ENCODE results near the gene SLC39A3.

SLC39A3 gene

DNA sequence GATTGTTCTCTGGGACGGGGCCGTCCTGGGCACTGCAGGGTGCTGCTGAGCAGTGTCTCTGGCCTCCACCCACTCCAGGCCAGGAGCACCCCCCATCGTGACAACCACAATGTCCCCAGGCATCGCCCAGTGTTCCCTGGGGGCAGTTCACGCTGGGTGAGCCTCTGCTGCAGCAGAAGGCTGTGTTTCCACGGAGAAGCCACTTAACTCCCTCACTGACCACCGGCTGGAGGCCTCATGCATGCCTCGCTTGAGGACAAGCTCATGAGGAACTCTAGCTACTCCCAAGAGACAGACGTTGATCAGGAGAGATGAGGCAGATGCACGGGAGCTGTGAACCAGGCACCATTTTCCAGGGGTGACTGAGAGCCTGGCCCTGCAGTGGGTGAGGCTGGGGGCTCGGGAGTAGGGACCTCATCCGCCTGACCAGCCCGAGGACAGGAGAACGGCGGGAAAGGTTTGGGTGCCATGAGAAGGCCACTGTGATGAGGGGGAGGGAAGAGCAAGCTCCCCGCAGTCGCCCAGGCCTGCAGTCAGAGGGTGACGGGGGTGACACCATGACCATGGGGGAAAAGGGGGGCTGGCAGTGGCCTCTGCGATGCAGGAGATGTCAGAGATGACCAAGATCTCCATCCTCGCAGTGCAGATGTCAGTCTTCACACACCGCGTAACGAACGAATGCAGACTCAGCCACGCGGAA lies 5.1 kb downstream of the SLC39A3 start:
- no peaks in the 10 kb centered on the region for H3K27me3 Mint-ChIP-seq
- H3K9me3 Mint-ChIP-seq, result no peaks in the 10 kb centered on the region
- H3K4me3 Mint-ChIP-seq, result no peak overlapping the region

DNA sequence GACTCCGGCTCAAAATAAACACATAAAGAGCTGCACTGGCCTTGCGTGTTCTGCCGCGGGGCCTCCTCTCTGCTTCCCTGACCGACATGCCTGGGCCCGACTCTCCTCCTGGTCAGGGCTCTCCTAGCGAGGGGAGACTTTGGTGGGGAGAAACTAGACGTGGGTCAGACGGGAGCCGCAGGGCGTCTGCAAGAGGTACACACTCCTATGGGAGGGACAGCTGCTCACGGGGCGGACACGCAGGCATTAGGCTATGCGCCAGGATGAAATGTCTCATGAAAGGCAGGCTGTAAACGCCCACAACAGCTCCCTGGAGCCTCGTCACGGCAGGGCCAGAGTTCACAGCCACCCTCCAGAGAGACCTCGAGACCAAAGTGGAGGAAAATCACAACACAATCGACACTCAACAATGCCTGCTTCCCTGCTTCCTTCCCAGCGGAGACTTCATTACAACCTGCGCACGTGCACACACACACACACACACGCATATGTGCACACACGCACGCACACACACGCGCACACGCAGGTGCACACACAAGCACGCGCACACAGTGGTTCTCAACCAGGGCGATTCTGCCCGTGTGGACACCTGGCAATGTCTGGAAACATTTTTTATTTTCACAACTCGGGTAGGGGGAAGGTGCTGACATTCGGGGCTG lies 5.8 kb downstream of the SLC39A3 start:
- no peaks in the 10 kb centered on the region for H3K27me3 Mint-ChIP-seq
- peaks cover 16% of the 10 kb centered on the region for H3K36me3 Mint-ChIP-seq
- H3K27ac Mint-ChIP-seq, result no peak overlapping the region
- peaks cover 19% of the 10 kb centered on the region for H3K4me1 Mint-ChIP-seq
- H3K4me3 Mint-ChIP-seq, result no peak overlapping the region
- H3K9me3 Mint-ChIP-seq, result no peaks in the 10 kb centered on the region

More for the DNA sequence above, 5.1 kb downstream of the SLC39A3 start:
- Mint-ChIP-seq H3K27ac (no peak overlapping the region), H3K4me1 (peaks cover 23% of the 10 kb centered on the region), H3K36me3 (peaks cover 16% of the 10 kb centered on the region)

DNA sequence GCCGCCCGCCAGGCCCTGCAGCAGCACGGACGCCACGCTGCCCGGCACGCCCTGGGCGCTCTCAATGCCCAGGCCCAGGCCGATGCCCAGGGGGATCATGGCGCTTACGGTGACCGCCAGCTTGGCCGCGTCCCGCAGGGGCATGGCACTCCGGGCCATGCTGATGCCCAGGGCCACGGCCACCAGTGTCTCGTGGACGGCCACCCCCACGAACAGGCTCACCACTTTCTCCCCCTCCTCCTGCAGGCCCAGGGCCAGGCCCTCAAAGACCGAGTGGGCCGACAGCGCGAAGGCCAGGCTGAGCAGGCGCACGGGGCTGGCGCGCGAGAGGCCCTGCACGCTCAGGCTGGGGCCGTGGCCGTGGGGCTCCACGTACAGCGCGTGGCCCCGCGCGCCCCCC lies 6.9 kb downstream of the SLC39A3 start:
- no peak overlapping the region for H3K27ac Mint-ChIP-seq
- no peaks in the 10 kb centered on the region for H3K27me3 Mint-ChIP-seq
- H3K36me3 Mint-ChIP-seq, result peaks cover 13% of the 10 kb centered on the region
- no peak overlapping the region for H3K4me3 Mint-ChIP-seq
- H3K4me1 Mint-ChIP-seq, result peaks cover 11% of the 10 kb centered on the region
- no peaks in the 10 kb centered on the region for H3K9me3 Mint-ChIP-seq

DNA sequence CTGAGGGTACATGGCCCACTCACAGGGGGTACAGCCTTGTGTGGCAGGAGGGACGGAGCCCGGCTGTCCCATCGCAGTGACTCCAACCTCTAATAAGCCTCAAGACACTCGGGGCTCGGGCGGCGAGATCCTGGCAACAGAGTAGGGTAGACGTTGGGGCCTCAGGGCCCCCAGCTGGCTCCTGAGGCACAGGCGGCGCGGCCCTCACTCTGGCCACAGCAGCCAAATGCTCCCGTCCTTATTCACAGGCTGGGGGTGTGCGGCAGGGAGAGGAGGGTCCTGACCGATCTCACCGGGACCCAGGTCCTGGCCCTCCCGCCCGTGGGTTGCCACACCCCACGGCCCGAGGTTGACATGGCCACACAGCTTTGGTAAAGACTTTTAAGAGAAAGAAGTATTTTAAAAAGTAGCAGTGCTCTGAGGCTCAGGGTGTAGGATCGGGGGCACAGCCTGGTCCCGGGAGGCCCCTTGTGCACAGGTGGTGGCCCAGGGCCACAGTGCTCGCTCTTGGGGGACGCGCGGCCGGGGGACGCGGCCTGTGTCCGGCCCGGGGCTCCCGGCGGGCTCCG lies 7.6 kb downstream of the SLC39A3 start:
- H3K36me3 Mint-ChIP-seq, result peaks cover 13% of the 10 kb centered on the region
- no peaks in the 10 kb centered on the region for H3K9me3 Mint-ChIP-seq
- H3K27me3 Mint-ChIP-seq, result no peaks in the 10 kb centered on the region
- H3K27ac Mint-ChIP-seq, result no peak overlapping the region
- H3K4me3 Mint-ChIP-seq, result no peak overlapping the region
- H3K4me1 Mint-ChIP-seq, result peaks cover 11% of the 10 kb centered on the region

DNA sequence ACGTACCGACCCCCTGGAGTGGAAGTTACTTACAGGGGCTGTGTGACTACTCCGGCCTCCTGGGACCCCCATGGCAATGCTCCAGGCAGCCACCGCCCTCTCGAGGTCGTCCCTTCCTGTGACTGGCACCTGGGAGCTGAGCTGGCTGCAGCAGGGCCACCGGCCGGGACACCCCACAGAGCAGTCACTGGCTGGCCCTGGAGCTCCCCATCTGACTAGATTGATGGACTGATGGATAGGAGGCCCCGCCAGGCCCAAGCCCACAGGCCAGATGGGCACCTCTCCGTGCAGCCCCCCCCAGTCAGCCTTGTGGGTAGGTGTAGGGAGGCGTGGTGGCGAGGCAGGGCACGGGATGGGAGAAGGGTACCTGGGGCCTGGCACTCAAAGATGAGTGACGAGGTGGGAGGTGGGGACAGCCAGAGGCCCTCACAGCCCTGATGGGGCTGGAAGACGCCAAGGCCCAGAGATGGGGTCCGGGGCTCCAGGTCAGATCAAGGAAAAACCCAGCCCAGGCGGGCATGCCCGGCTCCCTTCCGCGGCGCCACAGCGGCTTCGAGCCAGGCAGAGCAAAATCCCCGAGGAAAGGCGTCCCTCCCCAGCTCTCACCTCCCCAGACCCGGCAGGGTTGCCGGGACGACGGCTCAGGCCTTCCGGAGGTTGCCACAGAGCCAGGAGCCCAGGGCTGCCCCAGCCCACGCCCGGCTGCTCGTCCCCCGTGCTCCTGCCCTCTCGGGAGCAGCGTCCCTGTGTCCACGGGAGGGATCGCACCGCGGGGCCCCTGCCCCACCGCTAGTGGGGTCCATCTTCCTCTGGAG lies 8.4 kb downstream of the SLC39A3 start:
- Mint-ChIP-seq H3K27ac (no peak overlapping the region), H3K4me1 (peaks cover 5% of the 10 kb centered on the region), H3K9me3 (no peaks in the 10 kb centered on the region), H3K4me3 (no peak overlapping the region), H3K36me3 (peaks cover 8% of the 10 kb centered on the region), H3K27me3 (no peaks in the 10 kb centered on the region)

DNA sequence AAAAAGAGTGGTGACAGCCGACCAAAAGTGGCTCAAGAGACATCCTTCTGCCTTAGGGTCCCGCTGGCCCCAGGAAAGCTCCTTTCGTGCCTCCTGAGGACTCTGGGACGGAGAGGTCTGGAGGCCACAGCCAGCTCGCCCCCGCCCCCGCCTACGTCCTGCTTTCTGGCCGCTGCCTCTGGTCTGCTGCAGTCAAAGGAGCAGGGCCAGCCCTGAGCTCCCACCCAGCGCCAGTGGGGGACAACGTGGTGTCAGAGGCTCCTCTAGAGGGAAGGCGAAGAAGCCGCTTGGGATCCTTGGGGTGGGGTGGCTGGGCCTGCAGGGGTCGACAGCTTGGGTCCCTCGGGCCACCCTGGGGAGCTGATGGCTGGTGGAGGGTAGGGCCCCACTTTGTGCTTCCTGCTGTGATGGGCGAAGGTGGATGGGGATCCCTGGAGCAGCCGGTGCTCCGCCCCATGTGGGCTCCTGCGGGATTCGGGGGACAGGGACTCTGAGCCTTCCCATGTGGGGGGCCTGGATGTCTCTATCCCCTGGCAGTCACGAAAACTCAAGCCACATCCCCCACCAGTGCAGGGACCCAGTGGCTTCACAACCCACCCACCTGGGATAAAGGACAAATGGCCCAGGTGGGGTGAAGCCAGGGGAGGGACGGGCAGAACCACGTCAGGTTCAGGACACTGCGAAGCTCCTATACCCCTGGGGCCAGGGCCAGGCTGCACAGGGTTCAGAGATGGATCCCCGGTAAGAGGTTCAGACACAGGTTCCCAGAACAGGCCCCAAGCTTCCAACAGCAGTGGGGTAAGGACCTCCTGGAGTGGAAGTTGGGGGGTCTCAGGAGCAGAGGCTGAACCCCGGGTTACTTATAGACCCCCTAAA lies 9.6 kb downstream of the SLC39A3 start:
- Mint-ChIP-seq H3K9me3 (no peaks in the 10 kb centered on the region), H3K27me3 (peaks cover 1% of the 10 kb centered on the region)

DNA sequence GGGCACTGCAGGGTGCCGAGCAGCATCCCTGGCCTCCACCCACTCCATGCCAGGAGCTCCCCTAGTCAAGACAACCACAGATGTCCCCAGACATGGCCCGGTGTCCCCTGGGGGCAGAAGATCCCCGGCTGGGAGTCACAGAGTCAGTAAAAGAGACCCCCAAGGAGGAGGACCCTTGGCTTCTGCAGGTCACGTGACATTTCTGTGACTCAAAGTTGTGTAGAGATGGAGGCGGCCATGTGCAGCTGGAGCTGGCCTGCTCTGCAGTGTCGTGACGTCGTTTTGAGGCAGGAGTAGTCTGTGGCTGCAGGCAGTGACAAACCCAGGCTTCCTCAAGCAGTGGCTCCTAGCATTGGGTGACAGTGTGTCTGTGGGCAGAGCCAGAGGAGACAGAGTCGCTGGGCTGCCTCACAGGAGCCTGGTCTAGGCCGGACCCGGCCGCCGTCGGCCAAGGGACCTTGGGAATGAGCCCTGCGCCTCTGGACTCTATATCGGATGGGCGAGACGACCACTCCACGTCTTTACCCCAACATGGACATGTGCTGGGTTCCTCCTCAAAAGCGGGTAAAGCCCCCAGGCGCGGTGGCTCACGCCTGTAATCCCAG lies 10.9 kb downstream of the SLC39A3 start:
- H3K9me3 Mint-ChIP-seq, result no peaks in the 10 kb centered on the region
- no peak overlapping the region for H3K4me3 Mint-ChIP-seq
- H3K4me1 Mint-ChIP-seq, result no peaks in the 10 kb centered on the region
- H3K36me3 Mint-ChIP-seq, result peaks cover under 1% of the 10 kb centered on the region
- H3K27me3 Mint-ChIP-seq, result peaks cover 4% of the 10 kb centered on the region
- no peak overlapping the region for H3K27ac Mint-ChIP-seq

More for the DNA sequence above, 9.6 kb downstream of the SLC39A3 start:
- no peak overlapping the region for H3K27ac Mint-ChIP-seq
- peaks cover 5% of the 10 kb centered on the region for H3K36me3 Mint-ChIP-seq
- no peak overlapping the region for H3K4me3 Mint-ChIP-seq
- peaks cover 5% of the 10 kb centered on the region for H3K4me1 Mint-ChIP-seq

DNA sequence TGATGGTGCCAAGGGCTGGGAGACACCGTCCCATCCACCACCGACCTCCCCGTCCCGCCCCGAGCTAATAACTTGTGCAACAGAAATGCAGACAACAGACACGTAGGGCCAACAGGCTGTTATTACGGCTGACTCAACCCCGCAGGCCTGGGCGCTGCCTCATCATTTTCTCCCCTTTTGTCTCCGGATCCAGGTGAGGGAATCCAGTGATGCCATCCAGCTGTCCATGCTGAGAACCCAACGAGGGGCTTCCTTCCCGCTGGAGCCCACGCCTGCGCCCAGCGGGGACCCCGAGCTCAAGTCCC lies 12.2 kb downstream of the SLC39A3 start:
- Mint-ChIP-seq H3K27ac (no peak overlapping the region), H3K4me1 (no peaks in the 10 kb centered on the region), H3K9me3 (no peaks in the 10 kb centered on the region), H3K36me3 (no peaks in the 10 kb centered on the region), H3K27me3 (peaks cover 4% of the 10 kb centered on the region), H3K4me3 (no peak overlapping the region)

DNA sequence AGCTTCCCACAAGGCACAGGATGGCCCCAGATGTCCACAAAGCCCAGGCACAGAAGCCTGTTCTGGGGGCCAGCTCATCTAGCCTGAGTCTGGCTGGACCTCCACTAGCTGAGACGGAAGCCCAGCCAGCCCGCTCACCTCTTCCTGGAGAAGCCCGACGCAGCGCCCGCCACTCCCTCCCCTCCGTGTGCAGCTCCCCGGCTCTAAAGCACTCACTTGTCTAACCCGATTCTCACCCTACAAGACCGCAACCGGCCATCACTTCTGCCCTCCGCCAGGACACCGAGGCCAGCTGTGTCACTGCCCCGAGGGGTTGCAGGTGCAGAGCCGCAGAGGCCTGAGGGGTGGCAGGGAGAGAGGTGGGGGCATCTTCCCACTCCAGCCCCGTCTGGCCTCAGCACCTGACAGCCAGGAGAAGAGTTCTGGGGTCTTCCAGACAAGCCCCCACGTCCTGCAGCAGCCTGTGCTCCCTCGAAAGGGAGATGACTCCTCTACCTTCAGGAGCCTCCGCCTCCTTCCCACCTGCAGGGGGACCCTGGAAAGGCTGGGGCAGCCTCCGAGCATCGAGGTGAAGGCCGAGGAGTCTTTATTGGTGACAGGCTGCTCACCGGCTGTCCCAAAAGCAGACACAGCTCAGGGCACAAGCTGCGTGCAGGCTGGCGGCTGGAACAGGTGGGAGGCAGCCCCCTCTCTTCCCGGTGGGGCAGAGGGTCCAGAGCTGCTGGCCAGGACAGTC lies 12.7 kb downstream of the SLC39A3 start:
- Mint-ChIP-seq H3K27me3 (peaks cover 5% of the 10 kb centered on the region), H3K4me1 (no peaks in the 10 kb centered on the region), H3K36me3 (no peaks in the 10 kb centered on the region), H3K4me3 (no peak overlapping the region), H3K9me3 (no peaks in the 10 kb centered on the region), H3K27ac (no peak overlapping the region)

DNA sequence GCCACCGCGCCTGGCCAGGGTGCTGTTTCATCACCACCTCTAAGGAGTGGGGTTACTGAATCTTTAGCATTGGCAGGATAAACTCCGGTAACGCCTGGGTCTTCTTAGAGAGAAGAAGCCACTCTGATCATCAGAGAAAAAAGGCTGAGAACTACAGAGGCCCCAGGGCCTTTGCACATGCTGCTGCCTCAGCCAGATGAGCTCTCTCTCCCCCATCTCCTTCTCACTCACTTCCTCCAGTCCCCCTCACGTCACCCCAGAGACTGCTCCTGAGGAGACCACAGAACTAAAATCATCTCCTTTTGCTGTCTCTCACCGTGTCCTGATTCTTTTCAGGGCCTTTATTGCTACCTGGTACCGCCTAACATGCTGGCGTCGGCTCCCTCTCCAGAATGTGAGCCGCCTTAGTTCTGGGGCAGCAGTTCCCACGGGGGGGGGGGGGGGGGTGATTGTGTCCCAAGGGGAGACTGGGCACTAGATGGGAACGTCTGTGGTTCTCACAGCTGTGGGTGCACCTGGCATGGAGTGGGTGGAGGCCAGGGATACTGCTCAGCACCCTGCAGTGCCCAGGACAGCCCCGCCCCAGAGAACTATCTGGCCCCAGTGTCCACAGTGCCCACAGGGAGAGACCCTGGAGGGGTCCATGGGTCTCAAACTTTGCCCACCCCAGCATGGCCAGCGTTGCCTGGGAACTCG lies 13.5 kb downstream of the SLC39A3 start:
- Mint-ChIP-seq H3K4me3 (no peak overlapping the region), H3K27ac (no peak overlapping the region), H3K4me1 (no peaks in the 10 kb centered on the region), H3K36me3 (no peaks in the 10 kb centered on the region), H3K9me3 (no peaks in the 10 kb centered on the region), H3K27me3 (peaks cover 7% of the 10 kb centered on the region)

DNA sequence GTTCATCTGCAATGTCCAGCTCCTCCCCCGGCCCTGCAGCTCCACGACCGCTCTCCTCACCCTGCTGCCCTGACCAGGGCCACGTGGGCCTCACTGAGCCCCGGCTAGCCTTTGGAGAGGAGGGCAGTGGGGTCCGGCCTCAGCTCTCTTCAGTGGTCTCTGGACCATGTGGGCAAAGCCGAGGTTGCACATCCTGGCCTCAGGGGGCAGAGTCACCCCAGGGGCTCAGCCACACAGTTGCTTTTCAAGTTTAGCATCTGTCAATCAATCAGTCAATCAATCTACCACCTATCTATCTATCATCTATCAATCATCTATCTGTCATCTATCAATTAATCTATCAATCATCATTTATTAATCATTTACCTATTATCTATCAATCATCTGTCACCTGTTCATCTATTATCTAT lies 15.7 kb downstream of the SLC39A3 start:
- no peaks in the 10 kb centered on the region for H3K9me3 Mint-ChIP-seq
- H3K36me3 Mint-ChIP-seq, result no peaks in the 10 kb centered on the region
- peaks cover 5% of the 10 kb centered on the region for H3K4me1 Mint-ChIP-seq
- peaks cover 14% of the 10 kb centered on the region for H3K27me3 Mint-ChIP-seq
- no peak overlapping the region for H3K4me3 Mint-ChIP-seq
- H3K27ac Mint-ChIP-seq, result no peak overlapping the region

DNA sequence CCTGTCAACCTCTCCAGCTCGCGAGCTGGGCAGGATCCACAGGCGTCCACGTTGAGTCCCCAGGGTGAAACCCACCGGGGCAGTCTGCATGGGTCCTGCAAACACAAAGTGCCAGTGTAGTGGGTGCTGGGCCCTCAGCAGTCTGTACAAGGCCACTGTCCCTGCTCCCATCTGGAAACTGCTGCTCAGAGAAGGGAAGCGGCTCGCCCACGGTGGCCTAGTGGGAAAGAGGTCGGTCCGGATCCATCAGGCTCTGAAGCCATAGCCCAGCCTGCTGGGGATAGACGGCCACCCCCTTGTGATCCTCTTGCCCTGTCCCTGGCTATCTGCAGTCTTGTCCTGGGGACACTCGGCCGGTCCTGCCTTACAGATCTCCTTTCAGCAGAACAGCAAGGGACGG lies 16.1 kb downstream of the SLC39A3 start:
- Mint-ChIP-seq H3K4me3 (no peak overlapping the region), H3K9me3 (no peaks in the 10 kb centered on the region), H3K4me1 (peaks cover 5% of the 10 kb centered on the region), H3K27me3 (peaks cover 14% of the 10 kb centered on the region), H3K27ac (no peak overlapping the region), H3K36me3 (no peaks in the 10 kb centered on the region)

DNA sequence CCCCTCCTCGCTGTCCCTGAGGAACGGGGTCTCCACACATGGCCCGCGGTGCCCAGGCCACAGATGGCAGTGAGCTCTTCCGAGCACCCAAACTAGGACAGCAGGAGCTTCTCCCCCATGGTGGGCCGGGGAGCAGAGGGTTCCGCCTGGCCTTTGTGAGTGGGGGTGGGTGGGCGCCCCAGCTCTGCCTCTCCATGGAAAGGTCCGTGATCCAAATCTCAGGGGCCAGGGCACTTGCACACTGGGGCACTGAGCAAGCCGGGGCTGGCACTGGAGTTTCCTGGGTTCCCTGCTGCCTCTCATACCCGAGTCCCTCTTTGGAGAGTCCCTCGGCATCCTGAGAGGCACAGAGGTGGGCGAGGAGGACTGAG lies 16.5 kb downstream of the SLC39A3 start:
- Mint-ChIP-seq H3K4me1 (peaks cover 5% of the 10 kb centered on the region), H3K27ac (no peak overlapping the region)

More for the DNA sequence above, 16.5 kb downstream of the SLC39A3 start:
- no peaks in the 10 kb centered on the region for H3K36me3 Mint-ChIP-seq
- H3K9me3 Mint-ChIP-seq, result no peaks in the 10 kb centered on the region
- no peak overlapping the region for H3K4me3 Mint-ChIP-seq
- peaks cover 14% of the 10 kb centered on the region for H3K27me3 Mint-ChIP-seq

All from activated naive CD4-positive, alpha-beta T cell treated with anti-CD3 and anti-CD28 coated beads, Interleukin-2, amount 50 U/mL, for 24 hours (primary cell).